GM21723 (cell line): ENCODE measurements around the gene TAS2R30.
"Not testable (repeated sequence)": the region's sequence is repeated elsewhere in the genome, so short reads cannot be mapped to it uniquely, and the experiment has no call there.

Experiments
- ATAC-seq: cut with Tn5 transposase; IDR thresholded peaks from one replicate; pipeline ENCODE4 v1.9.1; 2021; ENCODE audit warnings: mild to moderate bottlenecking, moderate library complexity; ENCODE audit not compliant: unreplicated experiment

Gene TAS2R30

DNA sequence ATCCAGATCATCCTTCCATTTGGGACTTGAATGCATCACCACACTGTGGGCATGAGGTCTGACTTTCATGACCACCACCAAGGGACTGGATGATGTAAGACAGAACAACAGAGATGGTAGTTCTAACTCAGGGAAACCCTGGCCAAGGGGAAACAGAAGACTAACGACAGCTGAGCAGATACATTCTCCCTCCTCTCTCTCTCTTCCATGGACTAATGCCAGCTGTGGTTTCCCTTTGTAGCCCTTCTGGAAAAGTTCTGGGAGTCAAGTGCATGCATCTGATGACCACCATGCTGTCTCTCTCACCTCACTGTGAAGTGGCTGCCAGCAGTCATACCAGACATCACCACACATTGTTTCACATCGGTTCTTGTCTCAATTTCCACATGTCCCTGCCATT, 3.4 kb downstream of the TAS2R30 start:
- ATAC-seq: no peak

DNA sequence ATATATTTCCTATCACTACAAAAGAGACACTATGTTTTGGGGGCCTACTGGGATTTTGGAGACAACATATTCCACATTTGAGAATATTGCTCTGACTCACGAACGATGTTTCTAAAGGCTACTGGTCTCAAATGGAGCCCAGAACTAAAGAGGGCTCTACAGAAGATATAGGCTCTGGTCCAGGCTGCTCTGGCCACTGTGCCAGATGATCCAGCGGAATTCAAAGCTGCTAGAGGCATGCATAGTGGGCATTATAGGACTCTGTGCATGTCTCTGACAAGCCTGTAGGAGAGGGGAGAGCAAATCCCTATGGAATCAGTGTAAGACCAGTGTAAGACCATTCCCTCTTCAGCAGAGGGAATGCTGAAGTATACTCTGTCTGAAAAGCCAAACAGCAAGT, 4.1 kb downstream of the TAS2R30 start:
- no peak for ATAC-seq

GRCh38 chr12:11114130-11114529, 20.3 kb downstream of the TAS2R30 start:
- not testable (repeated sequence) for ATAC-seq

GRCh38 chr12:11111213-11111612, 23.2 kb downstream of the TAS2R30 start:
- ATAC-seq: not testable (repeated sequence)

DNA sequence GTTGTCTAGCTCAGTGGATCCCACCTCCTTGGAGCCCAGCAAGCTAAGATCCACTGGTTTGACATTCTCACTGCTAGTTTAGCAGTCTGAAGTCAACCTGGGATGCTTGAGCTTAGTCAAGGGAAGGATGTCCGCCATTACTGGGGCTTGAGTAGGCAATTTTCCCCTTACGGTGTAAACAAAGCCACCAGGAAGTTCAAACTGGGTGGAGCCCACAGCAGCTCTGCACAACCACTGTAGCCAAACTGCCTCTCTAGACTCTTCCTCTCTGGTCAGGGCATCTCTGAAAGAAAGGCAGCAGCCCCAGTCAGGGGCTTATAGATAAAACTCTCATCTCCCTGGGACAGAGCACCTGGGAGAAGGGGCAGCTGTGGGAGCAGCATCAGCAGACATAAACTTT, 25.6 kb downstream of the TAS2R30 start:
- ATAC-seq: no peak

GRCh38 chr12:11107719-11108118, 26.7 kb downstream of the TAS2R30 start:
- ATAC-seq: no peak

- ATAC-seq: no peak
These were observed 28.2 kb downstream of the TAS2R30 start for GRCh38 chr12:11106288-11106687.

DNA sequence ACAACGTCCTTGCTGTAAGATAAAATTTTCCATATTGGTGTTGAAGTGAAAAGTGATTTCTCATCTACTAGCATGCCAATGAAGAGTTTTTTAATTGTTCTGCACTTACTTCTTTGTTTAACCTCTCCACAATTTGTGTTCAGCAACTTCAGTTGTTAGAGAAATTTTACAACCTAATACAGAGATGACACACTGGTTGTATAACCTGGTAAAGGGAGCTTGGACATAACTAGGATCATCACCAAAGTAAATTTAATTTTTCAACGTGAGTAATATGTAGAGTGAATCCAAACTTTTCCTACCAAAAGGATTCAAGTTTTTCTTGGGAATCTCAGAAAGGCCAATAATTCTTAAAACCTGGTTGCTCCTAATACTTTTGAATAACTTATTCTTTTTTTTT, 28.9 kb downstream of the TAS2R30 start:
- no peak for ATAC-seq

DNA sequence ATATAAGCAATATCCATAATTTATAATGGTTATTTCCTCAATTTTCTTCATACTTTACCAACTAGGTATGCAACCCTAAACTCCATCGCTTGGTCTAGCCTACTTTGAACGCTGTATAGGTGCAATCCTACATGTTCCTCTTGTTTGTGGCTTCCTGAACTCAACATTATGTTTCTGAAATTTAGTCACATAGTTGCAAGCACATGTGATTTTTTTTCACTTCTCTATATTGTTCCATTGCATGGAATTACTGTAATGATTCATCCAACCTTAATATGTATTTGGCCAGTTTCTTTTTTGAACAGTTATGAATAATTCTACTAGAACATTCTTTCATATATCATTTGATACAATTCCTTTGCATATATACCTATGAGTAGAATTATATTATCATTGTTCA, 39.5 kb downstream of the TAS2R30 start:
- not testable (repeated sequence) for ATAC-seq

GRCh38 chr12:11092128-11092527, 42.3 kb downstream of the TAS2R30 start, which contains the start of gene TAS2R43:
TAS2R43 (minus strand) TSS chr12:11092313; CDS start chr12:11092229, 84 bp downstream.
- ATAC-seq: no peak

GRCh38 chr12:11089246-11089645, 45.2 kb downstream of the TAS2R30 start:
- no peak for ATAC-seq

DNA sequence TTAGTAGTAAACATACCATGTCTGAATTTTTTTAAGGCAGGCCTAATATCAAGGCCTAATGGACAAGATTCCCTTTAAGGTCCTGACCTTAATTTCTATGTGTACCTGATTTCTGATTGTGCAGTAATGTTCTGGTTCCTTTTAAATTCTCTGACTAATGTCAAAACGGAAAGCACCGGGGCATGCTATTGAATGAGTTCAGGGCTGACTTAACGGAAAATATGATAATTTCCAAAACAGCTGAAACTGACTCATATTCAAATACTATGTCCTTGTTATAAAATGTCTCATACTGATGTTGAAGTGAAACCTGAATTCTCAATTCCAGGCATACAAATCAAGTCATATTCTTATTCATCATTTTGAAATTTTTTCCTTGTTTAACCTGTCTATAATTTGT, 49.0 kb downstream of the TAS2R30 start:
- ATAC-seq: no peak
